Measurements from ENCODE around the gene CCNQ. TPM values are rescaled to one million over a fixed set of nuclear protein-coding genes. Genes with fewer than 3 reads are reported as not detected.

Gene CCNQ
- total and polyA plus RNA-seq, 2 donors (not counting 1 experiment from before 2014, with no cell fraction given), result 31.8 to 66.0 TPM

- H3K4me3 Mint-ChIP-seq, result peak overlapping the region; percentile 92
- peaks cover 38% of the 10 kb centered on the region for H3K4me1 Mint-ChIP-seq
- Histone ChIP-seq H3K27me3 (replicated peaks in 1 of 4; ENCODE audit: control extremely low read depth in 1 of 4, control insufficient read depth in 3 of 4, insufficient read depth in 4 of 4, low read length in 3 of 4) (no peaks in the 10 kb centered on the region), H3K79me2 (ENCODE audit: control insufficient read depth, insufficient read depth, low read length) (peaks cover 40% of the 10 kb centered on the region), H3K4me2 (replicated peaks; ENCODE audit: low read depth, low read length, poor library complexity, severe bottlenecking) (peak overlapping the region; percentile 78), H3K9ac (ENCODE audit: low read length) (peak overlapping the region; percentile 68), H3K9me3 (ENCODE audit: control extremely low read depth in 1 of 3, control insufficient read depth in 2 of 3, insufficient read depth in 1 of 3, low read length in 2 of 3) (no peaks in the 10 kb centered on the region), H3K4me1 (ENCODE audit: control insufficient read depth in 2 of 2, insufficient read depth in 2 of 2, low read length in 2 of 2) (peaks cover 29 to 41% of the 10 kb centered on the region in 2 donors), H4K20me1 (ENCODE audit: control insufficient read depth, insufficient read depth, low read length, poor library complexity, severe bottlenecking) (peaks cover 19% of the 10 kb centered on the region), H2AFZ (ENCODE audit: insufficient read depth, low read depth, low read length, poor library complexity, severe bottlenecking) (no peak overlapping the region), H3K4me3 (ENCODE audit: control extremely low read depth in 1 of 5, extremely low read depth in 1 of 5, insufficient read depth in 1 of 5, low read depth in 2 of 5, low read length in 4 of 5) (peak overlapping the region in 2 of 5 experiments; percentile 67 to 70), H3K36me3 (replicated peaks in 1 of 2; ENCODE audit: control extremely low read depth in 1 of 2, control insufficient read depth in 1 of 2, extremely low read depth in 1 of 2, insufficient read depth in 2 of 2, low read length in 1 of 2) (peaks cover 0 to 22% of the 10 kb centered on the region in 2 experiments), H3K27ac (ENCODE audit: low read length in 2 of 2) (peak overlapping the region in 1 of 2 donors; percentile 60)
- peak overlapping the region; percentile 92 for H3K27ac Mint-ChIP-seq
- intact Hi-C loops (cut with micrococcal nuclease), result loop anchor here (1.0 kb wide), 2 partner anchors 14 to 43 kb away; no protein-coding TSS in a partner anchor
- POLR2A ChIA-PET, result no interaction called here
- CTCF ChIA-PET, result interaction anchor here (1.5 kb wide), 1 partner anchor 12 kb away, joined by 5 read pairs; no protein-coding TSS in a partner anchor
- peak; percentile 52 for DNase-seq
- no peaks in the 10 kb centered on the region for H3K27me3 Mint-ChIP-seq
- TF ChIP-seq CTCF (IDR thresholded peaks at IDR 0.05), result no peak
- TF ChIP-seq EZH2 (IDR thresholded peaks at IDR 0.05; ENCODE audit: borderline replicate concordance, insufficient read depth, low read depth, low read length, poor library complexity, severe bottlenecking), result no peak
- WGBS (ENCODE audit: insufficient coverage), result 75% methylated on average over 4 of the region's 6 CpGs
- no peaks in the 10 kb centered on the region for H3K9me3 Mint-ChIP-seq (ENCODE audit: insufficient read depth)
- ATAC-seq (ENCODE audit: low read depth), result no peak
These were observed 1.8 kb downstream of the CCNQ start for GRCh38 chrX:153596981-153597750.
